Measurements from ENCODE around the gene TSHZ3. TPM values are rescaled to one million over a fixed set of nuclear protein-coding genes. Genes with fewer than 3 reads are reported as not detected.

The TSHZ3 gene
- total and polyA plus RNA-seq, 2 donors from 2014 or later = 1.7 to 8.4 TPM

DNA sequence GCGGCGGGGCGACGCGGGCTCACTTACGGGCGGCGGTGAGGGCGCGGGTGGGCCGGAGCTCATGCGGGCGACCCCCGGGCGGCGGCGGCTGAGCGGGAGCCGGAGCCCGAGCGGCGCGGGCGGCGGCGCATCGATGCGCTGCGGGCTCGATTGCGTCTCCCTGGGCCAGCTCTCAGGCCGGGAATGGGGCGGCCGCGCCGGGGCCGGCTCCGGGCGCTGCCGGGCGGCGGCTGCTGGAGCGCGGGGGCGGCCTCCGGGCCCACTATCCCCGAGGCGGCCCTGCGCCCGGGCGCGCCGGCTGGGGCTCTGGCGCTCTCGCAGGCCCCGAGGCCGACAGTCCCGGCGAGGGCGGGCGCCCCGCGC is 1.4 kb upstream of the TSHZ3 start:
- H3K27me3 ChIP-seq (ENCODE audit: control insufficient read depth, insufficient read depth, low read length) = peaks cover 39% of the 10 kb centered on the region
- H3K4me3 ChIP-seq (ENCODE audit: low read length in 3 of 3) = peak overlapping the region; percentile 28 to 67 (median 60)
- no peaks in the 10 kb centered on the region for H3K36me3 ChIP-seq (ENCODE audit: control insufficient read depth in 2 of 3, insufficient read depth in 3 of 3, low read length in 3 of 3)
- H3K27ac ChIP-seq (ENCODE audit: low read depth in 2 of 2, low read length in 2 of 2) = peak overlapping the region; percentile 47 to 51
- intact Hi-C loops (cut with DNase I) = no loop called here
- DNase-seq = peak; percentile 58 to 84 (median 63)
- TF ChIP-seq, protein P1, sequence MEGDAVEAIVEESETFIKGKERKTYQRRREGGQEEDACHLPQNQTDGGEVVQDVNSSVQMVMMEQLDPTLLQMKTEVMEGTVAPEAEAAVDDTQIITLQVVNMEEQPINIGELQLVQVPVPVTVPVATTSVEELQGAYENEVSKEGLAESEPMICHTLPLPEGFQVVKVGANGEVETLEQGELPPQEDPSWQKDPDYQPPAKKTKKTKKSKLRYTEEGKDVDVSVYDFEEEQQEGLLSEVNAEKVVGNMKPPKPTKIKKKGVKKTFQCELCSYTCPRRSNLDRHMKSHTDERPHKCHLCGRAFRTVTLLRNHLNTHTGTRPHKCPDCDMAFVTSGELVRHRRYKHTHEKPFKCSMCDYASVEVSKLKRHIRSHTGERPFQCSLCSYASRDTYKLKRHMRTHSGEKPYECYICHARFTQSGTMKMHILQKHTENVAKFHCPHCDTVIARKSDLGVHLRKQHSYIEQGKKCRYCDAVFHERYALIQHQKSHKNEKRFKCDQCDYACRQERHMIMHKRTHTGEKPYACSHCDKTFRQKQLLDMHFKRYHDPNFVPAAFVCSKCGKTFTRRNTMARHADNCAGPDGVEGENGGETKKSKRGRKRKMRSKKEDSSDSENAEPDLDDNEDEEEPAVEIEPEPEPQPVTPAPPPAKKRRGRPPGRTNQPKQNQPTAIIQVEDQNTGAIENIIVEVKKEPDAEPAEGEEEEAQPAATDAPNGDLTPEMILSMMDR (IDR thresholded peaks at IDR 0.05; ENCODE audit: borderline replicate concordance, extremely low read depth, insufficient read depth) = no peak
- peaks cover 0 to 8% (median 0%) of the 10 kb centered on the region in 3 donors for H3K4me1 ChIP-seq (ENCODE audit: control insufficient read depth in 2 of 3, insufficient read depth in 2 of 3, low read depth in 1 of 3, low read length in 3 of 3)
- no peaks in the 10 kb centered on the region for H3K9me3 ChIP-seq (ENCODE audit: control insufficient read depth in 2 of 3, insufficient read depth in 1 of 3, low read length in 3 of 3)
- FAIRE-seq = no peak
- H3K9ac ChIP-seq (ENCODE audit: low read length in 3 of 3) = peak overlapping the region in 2 of 3 donors; percentile 41 to 55

DNA sequence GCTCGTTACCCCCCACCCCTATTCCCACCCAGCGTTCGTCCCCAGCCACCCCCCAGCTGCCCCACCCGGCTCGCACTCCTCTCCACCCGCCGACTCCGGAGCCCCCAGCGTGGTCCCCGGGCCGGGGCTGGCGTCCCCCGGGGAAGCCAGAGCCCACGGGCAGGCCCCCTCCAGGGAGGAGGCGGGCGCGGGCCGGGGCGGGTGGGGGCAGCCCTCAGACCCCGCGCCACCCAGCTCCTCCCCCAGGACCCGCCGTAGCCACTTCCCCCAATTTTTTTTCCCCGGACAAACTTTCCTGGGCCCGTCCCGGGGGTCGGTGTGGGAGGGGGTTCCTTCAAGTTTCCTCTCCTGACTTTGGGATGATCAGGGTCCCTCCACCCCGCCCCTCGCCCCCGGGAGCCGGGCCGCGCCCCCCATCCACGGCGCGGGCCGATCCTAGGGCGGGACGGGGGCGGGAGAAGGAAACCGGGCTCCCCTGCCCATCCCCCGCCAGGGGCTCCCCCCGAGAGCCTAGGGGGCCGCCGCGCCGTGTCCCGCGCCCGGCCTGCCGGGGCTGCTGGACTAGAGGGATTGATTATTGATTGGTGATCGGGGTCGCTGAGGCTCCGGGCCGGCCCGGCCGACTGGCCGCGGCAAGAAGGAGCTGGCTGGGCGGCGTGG is 927 bp upstream of the TSHZ3 start:
- DNase-seq (peak in 3 of 5 donors; percentile 66 to 81 (median 79)), FAIRE-seq (no peak)
- H3K36me3 ChIP-seq (ENCODE audit: control insufficient read depth in 2 of 3, insufficient read depth in 3 of 3, low read length in 3 of 3) = no peaks in the 10 kb centered on the region
- peaks cover 0 to 8% (median 0%) of the 10 kb centered on the region in 3 donors for H3K4me1 ChIP-seq (ENCODE audit: control insufficient read depth in 2 of 3, insufficient read depth in 2 of 3, low read depth in 1 of 3, low read length in 3 of 3)
- H3K4me3 ChIP-seq (ENCODE audit: low read length in 3 of 3) = peak overlapping the region in 1 of 3 donors; percentile 56
- TF ChIP-seq, protein P1 (IDR thresholded peaks at IDR 0.05; ENCODE audit: borderline replicate concordance, extremely low read depth, insufficient read depth) = no peak
- peak overlapping the region; percentile 47 to 51 for H3K27ac ChIP-seq (ENCODE audit: low read depth in 2 of 2, low read length in 2 of 2)
- peak overlapping the region in 1 of 3 donors; percentile 55 for H3K9ac ChIP-seq (ENCODE audit: low read length in 3 of 3)
- H3K27me3 ChIP-seq (ENCODE audit: control insufficient read depth, insufficient read depth, low read length) = peaks cover 34% of the 10 kb centered on the region
- no peaks in the 10 kb centered on the region for H3K9me3 ChIP-seq (ENCODE audit: control insufficient read depth in 2 of 3, insufficient read depth in 1 of 3, low read length in 3 of 3)
- intact Hi-C loops (cut with DNase I) = no loop called here

DNA sequence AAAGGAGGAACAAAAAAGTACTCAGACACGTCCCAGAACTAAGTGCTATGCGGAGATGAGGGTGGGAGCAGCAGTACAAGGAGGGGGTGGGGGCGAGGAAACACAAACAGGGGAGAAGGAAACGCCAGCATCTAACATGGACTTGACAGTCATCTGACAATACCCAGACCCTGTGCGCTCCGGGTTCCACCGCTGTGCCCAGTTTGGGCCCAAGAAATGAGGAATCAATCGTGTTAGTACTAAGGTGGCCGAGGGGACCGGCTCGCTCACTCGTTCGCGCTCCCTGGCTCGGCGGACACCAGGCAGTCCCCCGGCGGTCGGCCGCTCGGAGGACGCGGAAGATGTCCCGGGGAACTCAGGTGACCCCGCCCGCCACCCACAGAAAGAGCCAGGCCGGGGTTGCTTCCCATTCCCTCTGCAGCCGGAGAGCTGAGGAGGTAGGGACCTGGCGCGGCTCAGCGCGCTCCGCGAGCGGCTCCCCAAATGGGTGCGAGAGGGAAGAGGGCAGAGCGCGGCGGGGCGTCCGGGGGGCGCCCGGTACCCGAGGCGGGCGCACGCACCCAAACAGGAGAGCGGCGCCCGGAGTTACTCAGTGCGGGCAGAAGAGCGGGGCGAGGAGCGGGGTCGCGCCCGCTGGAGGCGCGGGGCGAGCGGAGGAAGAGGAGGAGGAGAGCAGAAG is 616 bp downstream of the TSHZ3 start:
- Histone ChIP-seq H3K4me1 (ENCODE audit: control insufficient read depth in 2 of 3, insufficient read depth in 2 of 3, low read depth in 1 of 3, low read length in 3 of 3) (peaks cover 0 to 8% (median 0%) of the 10 kb centered on the region in 3 donors), H3K9me3 (ENCODE audit: control insufficient read depth in 2 of 3, insufficient read depth in 1 of 3, low read length in 3 of 3) (no peaks in the 10 kb centered on the region), H3K27me3 (ENCODE audit: control insufficient read depth, insufficient read depth, low read length) (peaks cover 22% of the 10 kb centered on the region), H3K27ac (ENCODE audit: low read depth in 2 of 2, low read length in 2 of 2) (peak overlapping the region in 1 of 2 donors; percentile 60), H3K36me3 (ENCODE audit: control insufficient read depth in 2 of 3, insufficient read depth in 3 of 3, low read length in 3 of 3) (no peaks in the 10 kb centered on the region), H3K9ac (ENCODE audit: low read length in 3 of 3) (peak overlapping the region in 2 of 3 donors; percentile 15 to 39), H3K4me3 (ENCODE audit: low read length in 3 of 3) (peak overlapping the region; percentile 31 to 62 (median 48))
- intact Hi-C loops (cut with DNase I) = no loop called here
- DNase-seq (peak in 3 of 5 donors; percentile 20 to 56 (median 30)), FAIRE-seq (no peak)
- TF ChIP-seq, protein P1 (IDR thresholded peaks at IDR 0.05; ENCODE audit: borderline replicate concordance, extremely low read depth, insufficient read depth) = no peak

Measured in kidney (tissue), 14 donors.